OCI-LY7 (cell line): ENCODE data around the gene NUP58.

ENCODE experiments used
- CTCF ChIP-seq: fragments of 200-600 bp; sonication (generic); conservative IDR thresholded peaks from 2 replicates; pipeline ENCODE4 v1.5.1; 2014; ENCODE audit warnings: mild to moderate bottlenecking, antibody characterized with exemption, low read length, moderate library complexity, mixed read lengths
- EZH2phosphoT487 ChIP-seq: fragments of 200-600 bp; sonication (generic); IDR thresholded peaks from 2 replicates; pipeline ENCODE4 v1.6.1; 2018; ENCODE audit warnings: low read depth, borderline replicate concordance, mild to moderate bottlenecking, mixed run types, antibody characterized with exemption, low read length, moderate library complexity, mixed read lengths

GRCh38 chr13:25288966-25289365 is 12.5 kb upstream of the NUP58 start:
- TF ChIP-seq CTCF, result no peak
- no peak for TF ChIP-seq EZH2phosphoT487
